Subcutaneous abdominal adipose tissue (tissue), 5 donors: ENCODE results near the gene RFTN1.

Experiments used
- H3K27ac ChIP-seq: one replicate; pipeline ENCODE4 v1.7.0; 2013; ENCODE audit warnings: low read depth, mild to moderate bottlenecking, inconsistent platforms, low read length, moderate library complexity
- H3K27me3 ChIP-seq, 5 donors: one replicate each; pipeline ENCODE4 v1.7.0; 2013; ENCODE audit warnings: low read length in 5 of 5, inconsistent platforms in 1 of 5; ENCODE audit not compliant: control insufficient read depth in 5 of 5, insufficient read depth in 4 of 5
- H3K36me3 ChIP-seq, 5 donors: one replicate each; pipeline ENCODE4 v1.7.0; 2013; ENCODE audit warnings: low read length in 5 of 5; ENCODE audit not compliant: control insufficient read depth in 5 of 5, insufficient read depth in 5 of 5
- H3K4me1 ChIP-seq, 5 donors: one replicate each; pipeline ENCODE4 v1.7.0; 2013; ENCODE audit warnings: low read length in 5 of 5, mild to moderate bottlenecking in 3 of 5, moderate library complexity in 1 of 5; ENCODE audit not compliant: control insufficient read depth in 5 of 5, insufficient read depth in 5 of 5
- H3K4me3 ChIP-seq, 5 donors: one replicate each; pipeline ENCODE4 v1.7.0; 2013; ENCODE audit warnings: low read length in 5 of 5, low read depth in 1 of 5
- H3K9ac ChIP-seq, 5 donors: one replicate each; pipeline ENCODE4 v1.7.0; 2013; ENCODE audit warnings: low read length in 5 of 5, mild to moderate bottlenecking in 4 of 5, moderate library complexity in 3 of 5
- H3K9me3 ChIP-seq, 5 donors: one replicate each; pipeline ENCODE4 v1.7.0; 2013; ENCODE audit warnings: low read length in 5 of 5; ENCODE audit not compliant: control insufficient read depth in 5 of 5
- donor health status: healthy.
- donor health status: healthy.
- donor health status: healthy.
- donor health status: healthy.
- donor health status: healthy.

Gene RFTN1

DNA sequence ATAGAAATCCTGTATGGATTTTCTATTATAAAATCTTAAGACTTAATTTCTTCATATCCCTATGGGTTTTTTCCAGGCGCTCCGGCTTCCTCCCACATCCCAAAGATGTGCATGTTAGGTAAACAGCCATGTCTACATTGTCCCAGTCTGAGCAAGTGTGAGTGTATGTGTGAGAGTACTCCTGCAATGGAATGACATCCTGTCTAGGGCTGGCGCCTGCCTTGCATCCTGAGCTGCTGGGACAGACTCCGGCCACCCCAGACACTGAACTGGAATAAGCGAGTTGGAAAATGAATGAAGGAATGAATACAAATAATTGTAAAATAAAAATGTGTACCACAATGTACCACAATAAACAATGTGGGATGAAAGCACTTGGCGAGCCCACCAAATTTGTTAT, 69.2 kb downstream of the RFTN1 start:
- Histone ChIP-seq H3K27me3 (no peaks in the 10 kb centered on the region), H3K9ac (no peak overlapping the region), H3K27ac (no peak overlapping the region), H3K9me3 (no peaks in the 10 kb centered on the region), H3K4me3 (no peak overlapping the region), H3K36me3 (peaks cover 0 to 3% (median 0%) of the 10 kb centered on the region in 5 donors), H3K4me1 (peaks cover 1 to 36% (median 33%) of the 10 kb centered on the region in 5 donors)

DNA sequence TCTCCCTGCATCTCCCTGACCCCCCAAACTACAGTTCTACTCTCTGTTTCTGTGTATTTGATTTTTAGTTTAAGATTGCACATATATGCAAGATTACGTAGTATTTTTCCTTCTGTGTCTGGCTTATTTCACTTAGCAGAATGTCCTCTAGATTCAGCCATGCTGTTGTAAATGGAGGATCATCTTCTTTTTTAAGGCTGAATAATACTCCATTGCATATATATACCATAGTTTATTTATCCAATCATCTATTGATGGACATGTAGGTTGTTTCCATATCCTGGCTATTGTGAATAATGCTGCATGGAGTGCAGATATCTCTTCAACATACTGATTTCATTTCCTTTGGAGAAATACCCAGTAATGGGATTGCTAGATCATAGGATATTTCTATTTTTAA, 70.8 kb downstream of the RFTN1 start:
- Histone ChIP-seq H3K4me3 (no peak overlapping the region), H3K36me3 (peaks cover 0 to 3% (median 0%) of the 10 kb centered on the region in 5 donors), H3K27me3 (no peaks in the 10 kb centered on the region), H3K9me3 (no peaks in the 10 kb centered on the region), H3K4me1 (peaks cover 1 to 40% (median 36%) of the 10 kb centered on the region in 5 donors), H3K27ac (no peak overlapping the region), H3K9ac (no peak overlapping the region)

DNA sequence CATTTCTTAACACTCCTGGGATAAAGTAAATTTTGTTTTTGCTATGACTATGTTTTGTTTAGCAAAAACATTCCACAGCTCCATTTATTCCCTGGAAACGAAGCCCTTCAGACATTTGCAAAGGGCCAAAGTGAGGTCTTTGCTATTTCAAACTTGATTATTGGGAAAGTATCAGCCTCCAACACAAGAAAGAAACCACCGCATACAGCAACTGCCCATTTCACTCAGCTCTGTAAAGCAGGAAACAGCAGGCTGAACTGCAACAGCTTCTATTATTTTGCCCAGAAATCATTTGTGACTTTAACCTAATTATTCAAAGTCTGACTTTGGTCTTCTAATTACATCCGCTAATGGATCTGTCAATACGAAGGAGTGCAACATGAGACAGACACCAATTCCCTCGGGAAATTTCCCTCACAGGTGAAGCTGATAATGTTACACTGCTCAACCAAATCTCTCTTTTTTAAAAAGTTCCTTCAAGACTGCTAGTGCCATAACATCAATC, 72.1 kb downstream of the RFTN1 start:
- H3K9me3 ChIP-seq, result no peaks in the 10 kb centered on the region
- peak overlapping the region in 1 of 5 donors; percentile 7 for H3K4me3 ChIP-seq
- H3K27ac ChIP-seq, result peak overlapping the region; percentile 96
- no peak overlapping the region for H3K9ac ChIP-seq
- H3K4me1 ChIP-seq, result peaks cover 1 to 53% (median 43%) of the 10 kb centered on the region in 5 donors
- no peaks in the 10 kb centered on the region for H3K27me3 ChIP-seq
- peaks cover 0 to 3% (median 0%) of the 10 kb centered on the region in 5 donors for H3K36me3 ChIP-seq

DNA sequence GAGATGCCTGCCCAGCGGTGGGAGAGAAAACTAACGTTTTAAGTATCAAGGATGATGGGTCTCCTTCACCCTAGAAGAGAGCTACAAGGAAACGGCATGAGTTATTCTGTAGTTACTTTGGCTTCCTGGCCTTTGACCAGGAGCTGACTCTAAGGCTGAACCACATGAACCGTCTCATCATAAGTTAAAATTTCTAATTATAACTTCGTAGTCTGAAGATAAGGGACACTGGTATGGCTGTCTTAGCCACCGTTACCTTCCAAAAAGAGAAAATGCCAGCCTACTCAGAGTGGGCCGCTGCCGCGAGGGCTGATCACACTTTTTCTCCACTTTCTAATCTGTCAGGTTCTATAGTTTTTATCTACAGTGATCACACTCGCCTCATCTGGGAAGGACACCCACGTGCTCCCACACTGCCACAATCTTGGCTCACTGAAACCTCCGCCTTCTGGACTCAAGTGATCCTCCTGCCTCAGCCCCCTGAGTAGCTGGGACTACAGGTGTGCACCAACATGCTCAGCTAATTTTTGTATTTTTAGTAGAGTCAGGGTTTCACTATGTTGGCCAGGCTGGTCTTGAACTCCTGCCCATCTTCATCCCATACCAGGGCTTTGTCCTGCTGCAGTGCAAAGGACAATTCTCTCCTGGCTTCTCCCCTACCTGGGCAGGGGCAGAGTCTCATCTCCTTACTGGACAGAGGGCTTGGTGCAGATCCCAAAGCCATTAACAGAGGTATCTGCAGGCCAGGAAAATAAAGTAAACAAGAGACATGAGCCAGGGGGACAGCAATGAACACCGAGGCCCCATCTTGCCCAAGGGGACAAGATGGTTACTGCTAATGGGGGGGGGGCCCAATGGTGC, 73.4 kb downstream of the RFTN1 start:
- Histone ChIP-seq H3K9me3 (no peaks in the 10 kb centered on the region), H3K4me3 (peak overlapping the region in 2 of 5 donors; percentile 19 to 48), H3K36me3 (no peaks in the 10 kb centered on the region), H3K4me1 (peaks cover 1 to 53% (median 43%) of the 10 kb centered on the region in 5 donors), H3K27ac (peak overlapping the region; percentile 96), H3K27me3 (no peaks in the 10 kb centered on the region), H3K9ac (peak overlapping the region in 3 of 5 donors; percentile 35 to 44 (median 44))

DNA sequence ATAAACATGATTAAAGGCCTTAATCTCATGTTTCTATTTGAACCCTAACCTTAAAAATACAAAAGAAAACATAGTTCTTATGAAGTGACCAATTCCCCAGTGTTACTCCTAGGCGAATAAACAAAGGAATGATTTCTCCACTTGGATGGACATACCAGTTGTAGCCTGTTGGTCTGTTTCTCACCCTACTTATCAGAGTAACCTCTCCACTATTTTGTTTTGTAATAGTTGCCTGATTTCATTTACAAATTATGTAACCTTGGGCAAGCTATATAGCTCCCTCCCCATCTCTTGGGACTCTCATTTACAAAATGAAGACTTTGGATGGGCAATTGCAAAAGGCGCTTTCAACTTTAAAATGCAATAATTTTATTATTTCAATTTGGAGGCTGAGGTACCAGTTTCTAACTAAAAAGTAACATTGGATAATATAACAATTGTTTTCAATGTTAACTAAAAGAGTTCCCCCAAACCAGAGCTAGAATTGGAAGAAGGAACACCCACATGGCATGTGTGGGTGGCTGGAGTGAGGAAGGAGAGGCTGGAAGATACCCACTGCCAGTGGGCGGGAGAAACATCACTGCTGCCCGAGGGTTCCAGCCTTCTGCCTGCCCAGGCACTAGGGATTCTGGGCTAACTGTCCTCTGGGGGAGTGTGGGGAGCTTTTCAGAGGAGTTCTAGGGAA, 74.2 kb downstream of the RFTN1 start:
- Histone ChIP-seq H3K27ac (peak overlapping the region; percentile 96), H3K4me1 (peaks cover 1 to 53% (median 43%) of the 10 kb centered on the region in 5 donors), H3K9me3 (no peaks in the 10 kb centered on the region), H3K9ac (peak overlapping the region in 1 of 5 donors; percentile 44), H3K4me3 (peak overlapping the region in 2 of 5 donors; percentile 19 to 48), H3K27me3 (no peaks in the 10 kb centered on the region), H3K36me3 (no peaks in the 10 kb centered on the region)

DNA sequence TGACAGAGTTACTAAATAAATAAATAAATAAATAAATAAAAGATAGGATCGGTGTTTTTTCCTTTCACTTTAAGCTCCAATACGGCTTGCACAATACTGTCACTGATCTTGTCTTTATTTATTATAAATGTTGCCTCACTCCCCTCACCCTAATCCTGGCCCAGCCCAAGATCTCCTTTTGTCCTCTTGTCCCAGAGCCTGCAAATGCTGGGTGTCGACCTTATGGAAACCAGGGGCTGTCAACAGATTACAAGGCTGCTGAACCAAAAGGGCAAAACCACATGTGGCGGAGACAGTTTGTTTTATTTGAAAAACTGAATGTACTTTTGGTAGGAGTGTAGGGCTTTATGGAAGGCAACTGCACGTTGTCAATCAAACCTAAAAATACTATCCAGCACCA, 75.9 kb downstream of the RFTN1 start:
- peak overlapping the region; percentile 96 for H3K27ac ChIP-seq
- no peaks in the 10 kb centered on the region for H3K27me3 ChIP-seq
- H3K9ac ChIP-seq, result peak overlapping the region in 1 of 5 donors; percentile 56
- no peaks in the 10 kb centered on the region for H3K9me3 ChIP-seq
- H3K36me3 ChIP-seq, result peaks cover 4 to 10% (median 6%) of the 10 kb centered on the region in 5 donors
- H3K4me3 ChIP-seq, result no peak overlapping the region
- H3K4me1 ChIP-seq, result peaks cover 1 to 53% (median 49%) of the 10 kb centered on the region in 5 donors

DNA sequence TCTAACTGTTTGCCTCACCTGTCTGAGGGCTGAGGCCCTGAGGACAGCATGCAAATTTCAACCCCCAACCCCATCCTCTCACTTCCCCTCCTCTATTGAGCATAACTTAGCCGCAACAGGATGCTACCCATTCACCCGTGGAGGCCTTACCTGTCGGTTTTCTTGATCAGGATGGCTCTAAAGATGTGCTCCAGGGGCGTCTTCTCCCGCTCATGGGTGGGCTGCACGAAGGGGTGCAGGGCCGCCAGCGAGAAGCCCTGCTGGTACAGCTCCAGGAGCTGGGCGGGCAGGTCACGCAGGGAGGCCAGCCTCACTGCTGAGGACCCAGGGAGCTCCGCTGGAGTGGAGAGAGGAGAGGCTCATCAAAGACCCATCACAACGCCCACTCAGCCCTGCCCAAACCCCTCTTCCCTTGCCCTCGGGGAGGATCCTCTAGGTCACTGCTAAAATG, 79.8 kb downstream of the RFTN1 start:
- no peak overlapping the region for H3K4me3 ChIP-seq
- peaks cover 0 to 34% (median 23%) of the 10 kb centered on the region in 5 donors for H3K4me1 ChIP-seq
- no peaks in the 10 kb centered on the region for H3K9me3 ChIP-seq
- H3K36me3 ChIP-seq, result peaks cover 6 to 29% (median 20%) of the 10 kb centered on the region in 5 donors
- H3K27me3 ChIP-seq, result no peaks in the 10 kb centered on the region
- H3K9ac ChIP-seq, result no peak overlapping the region
- no peak overlapping the region for H3K27ac ChIP-seq

DNA sequence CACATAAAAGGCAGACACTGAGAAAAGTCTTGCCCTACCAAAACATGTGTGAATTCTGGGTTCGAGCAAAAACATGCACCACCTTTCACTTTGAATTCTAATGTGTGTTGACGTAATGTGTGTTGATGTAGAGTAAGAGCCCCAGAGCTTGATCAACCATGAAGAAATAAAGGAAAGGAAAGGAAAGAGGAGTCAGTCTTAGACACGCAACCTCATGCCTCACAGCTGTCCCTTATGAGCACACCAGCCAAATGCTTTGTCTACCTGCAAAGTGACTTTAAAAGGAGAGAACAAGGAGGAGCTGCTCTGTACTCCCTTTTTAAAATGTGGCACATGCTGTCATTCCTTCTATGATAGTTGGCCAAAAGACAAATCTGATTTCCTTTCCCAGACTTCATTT, 80.8 kb downstream of the RFTN1 start:
- Histone ChIP-seq H3K9ac (no peak overlapping the region), H3K4me1 (peaks cover 0 to 28% (median 15%) of the 10 kb centered on the region in 5 donors), H3K36me3 (peaks cover 6 to 29% (median 20%) of the 10 kb centered on the region in 5 donors), H3K9me3 (no peaks in the 10 kb centered on the region), H3K27ac (no peak overlapping the region), H3K27me3 (no peaks in the 10 kb centered on the region), H3K4me3 (no peak overlapping the region)

DNA sequence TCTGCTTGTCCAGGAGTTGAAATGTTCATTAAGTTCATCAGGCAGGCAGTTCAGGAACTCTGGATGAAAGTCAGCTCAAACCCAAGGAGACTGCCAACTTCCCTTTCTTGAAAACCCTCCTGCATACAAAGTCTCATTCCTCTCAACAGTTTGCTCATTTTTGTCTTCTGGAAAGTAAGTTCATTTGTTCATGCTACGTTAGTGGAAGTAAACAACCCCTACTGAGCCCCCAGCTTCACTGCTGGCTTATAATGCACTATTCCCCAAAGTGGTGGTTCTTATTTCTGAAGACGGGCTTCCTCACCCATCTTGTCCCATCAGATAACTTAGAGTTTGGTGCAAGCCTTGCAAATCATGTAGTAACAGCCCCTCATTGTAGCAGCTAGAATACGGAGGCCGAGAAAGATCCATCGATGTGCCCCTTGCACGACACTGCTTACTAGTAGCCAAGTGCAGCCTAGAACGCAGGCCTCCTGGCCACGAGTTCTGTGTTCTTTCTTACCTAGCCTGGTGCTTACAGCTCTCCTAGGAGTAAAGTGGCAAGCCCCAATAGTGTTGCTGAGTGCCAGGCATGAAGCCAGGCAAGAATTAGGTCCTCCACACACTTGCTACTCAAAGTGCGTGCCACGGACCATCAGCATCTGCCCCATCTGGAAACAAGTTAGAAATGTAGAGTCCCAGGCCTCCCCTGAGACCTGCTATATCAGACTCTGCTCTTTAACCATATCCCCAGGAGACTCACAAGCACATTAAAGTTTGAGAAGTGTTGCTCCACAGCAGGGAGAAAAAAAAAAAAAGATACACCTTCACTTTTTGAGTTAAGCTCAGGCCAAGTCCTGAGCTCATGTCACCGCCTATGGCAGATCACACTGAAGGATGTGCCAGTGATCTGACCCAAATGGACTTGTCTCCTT, 82.5 kb downstream of the RFTN1 start:
- Histone ChIP-seq H3K27ac (no peak overlapping the region), H3K9ac (no peak overlapping the region)

More for the DNA sequence above, 82.5 kb downstream of the RFTN1 start:
- no peak overlapping the region for H3K4me3 ChIP-seq
- H3K4me1 ChIP-seq, result peaks cover 7 to 25% (median 11%) of the 10 kb centered on the region in 5 donors
- no peaks in the 10 kb centered on the region for H3K27me3 ChIP-seq
- no peaks in the 10 kb centered on the region for H3K9me3 ChIP-seq
- peaks cover 6 to 29% (median 20%) of the 10 kb centered on the region in 5 donors for H3K36me3 ChIP-seq
